DND-41 (cell line): ENCODE results near the gene NFKB1.

Experiments
- ATAC-seq: fragments of 200-7000 bp; cut with Tn5 transposase; 3 replicates; pipeline ENCODE4 v1.9.1; 2021; ENCODE audit warnings: low read depth; ENCODE audit not compliant: insufficient read depth
- DNase-seq: peaks from one replicate; pipeline ENCODE4 v3.0.0-alpha.2; 2020
- H2AFZ ChIP-seq: 2 replicates; pipeline ENCODE4 v1.6.0; 2012; ENCODE audit warnings: low read depth, low read length
- H3K27ac ChIP-seq: 2 replicates; pipeline ENCODE4 v1.5.1; 2012; ENCODE audit warnings: low read length, inconsistent platforms
- H3K27me3 ChIP-seq: fragments of 200-600 bp; sonication (generic); 2 replicates; pipeline ENCODE4 v1.6.0; 2012; ENCODE audit warnings: low read length, mild to moderate bottlenecking, inconsistent platforms; ENCODE audit not compliant: insufficient read depth, poor library complexity
- H3K36me3 ChIP-seq: 2 replicates; pipeline ENCODE4 v1.5.1; 2012; ENCODE audit warnings: low read length, inconsistent platforms; ENCODE audit not compliant: insufficient read depth
- H3K4me1 ChIP-seq: 2 replicates; pipeline ENCODE4 v1.5.1; 2012; ENCODE audit warnings: mild to moderate bottlenecking, low read length; ENCODE audit not compliant: insufficient read depth
- H3K4me2 ChIP-seq: 2 replicates; pipeline ENCODE4 v1.6.0; 2012; ENCODE audit warnings: mild to moderate bottlenecking, moderate library complexity, low read length, inconsistent platforms; ENCODE audit not compliant: insufficient read depth
- H3K4me3 ChIP-seq, 2 experiments: fragments of 200-600 bp in 1 of 2; shearing (Covaris generic) in 1 of 2; 2 replicates each; pipeline ENCODE4 v1.5.1; 2012 to 2016; ENCODE audit warnings: inconsistent platforms in 2 of 2, low read length in 2 of 2, mild to moderate bottlenecking in 2 of 2, low read depth in 1 of 2, moderate library complexity in 1 of 2
- H3K79me2 ChIP-seq: 2 replicates; pipeline ENCODE4 v1.6.0; 2012; ENCODE audit warnings: low read length, inconsistent platforms; ENCODE audit not compliant: insufficient read depth
- H3K9ac ChIP-seq: 2 replicates; pipeline ENCODE4 v1.6.0; 2012; ENCODE audit warnings: low read depth, mild to moderate bottlenecking, inconsistent platforms, low read length, moderate library complexity
- H3K9me3 ChIP-seq: 2 replicates; pipeline ENCODE4 v1.5.1; 2012; ENCODE audit warnings: low read length, moderate library complexity, mild to moderate bottlenecking, inconsistent platforms; ENCODE audit not compliant: insufficient read depth, severe bottlenecking
- H4K20me1 ChIP-seq: 2 replicates; pipeline ENCODE4 v1.6.0; 2012; ENCODE audit warnings: low read length; ENCODE audit not compliant: insufficient read depth
- EZH2 ChIP-seq: IDR thresholded peaks from 3 replicates; pipeline ENCODE4 v1.6.1; 2012; ENCODE audit warnings: borderline replicate concordance, low read depth, mild to moderate bottlenecking, moderate library complexity, low read length, inconsistent platforms; ENCODE audit not compliant: severe bottlenecking
- TF ChIP-seq, protein P1 (sequence below): IDR thresholded peaks from 2 replicates; pipeline ENCODE4 v1.5.1; 2012; ENCODE audit warnings: borderline replicate concordance, low read length, moderate library complexity, mild to moderate bottlenecking; ENCODE audit not compliant: poor library complexity, severe bottlenecking; ENCODE audit errors: extremely low read depth

The NFKB1 gene

GRCh38 chr4:102663073-102663472 is 161.9 kb downstream of the NFKB1 start:
- Histone ChIP-seq H3K9ac (no peak overlapping the region), H3K4me2 (no peak overlapping the region), H3K36me3 (no peaks in the 10 kb centered on the region), H4K20me1 (no peaks in the 10 kb centered on the region), H3K4me3 (no peak overlapping the region), H3K27ac (no peak overlapping the region), H3K4me1 (peaks cover 6% of the 10 kb centered on the region), H3K27me3 (no peaks in the 10 kb centered on the region), H2AFZ (no peak overlapping the region), H3K9me3 (no peaks in the 10 kb centered on the region), H3K79me2 (no peaks in the 10 kb centered on the region)
- DNase-seq (peak; percentile 7), ATAC-seq (peak; percentile 72; the same call in 2 of the 3 replicates)
- TF ChIP-seq, protein P1, sequence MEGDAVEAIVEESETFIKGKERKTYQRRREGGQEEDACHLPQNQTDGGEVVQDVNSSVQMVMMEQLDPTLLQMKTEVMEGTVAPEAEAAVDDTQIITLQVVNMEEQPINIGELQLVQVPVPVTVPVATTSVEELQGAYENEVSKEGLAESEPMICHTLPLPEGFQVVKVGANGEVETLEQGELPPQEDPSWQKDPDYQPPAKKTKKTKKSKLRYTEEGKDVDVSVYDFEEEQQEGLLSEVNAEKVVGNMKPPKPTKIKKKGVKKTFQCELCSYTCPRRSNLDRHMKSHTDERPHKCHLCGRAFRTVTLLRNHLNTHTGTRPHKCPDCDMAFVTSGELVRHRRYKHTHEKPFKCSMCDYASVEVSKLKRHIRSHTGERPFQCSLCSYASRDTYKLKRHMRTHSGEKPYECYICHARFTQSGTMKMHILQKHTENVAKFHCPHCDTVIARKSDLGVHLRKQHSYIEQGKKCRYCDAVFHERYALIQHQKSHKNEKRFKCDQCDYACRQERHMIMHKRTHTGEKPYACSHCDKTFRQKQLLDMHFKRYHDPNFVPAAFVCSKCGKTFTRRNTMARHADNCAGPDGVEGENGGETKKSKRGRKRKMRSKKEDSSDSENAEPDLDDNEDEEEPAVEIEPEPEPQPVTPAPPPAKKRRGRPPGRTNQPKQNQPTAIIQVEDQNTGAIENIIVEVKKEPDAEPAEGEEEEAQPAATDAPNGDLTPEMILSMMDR: no peak
- TF ChIP-seq EZH2: no peak

DNA sequence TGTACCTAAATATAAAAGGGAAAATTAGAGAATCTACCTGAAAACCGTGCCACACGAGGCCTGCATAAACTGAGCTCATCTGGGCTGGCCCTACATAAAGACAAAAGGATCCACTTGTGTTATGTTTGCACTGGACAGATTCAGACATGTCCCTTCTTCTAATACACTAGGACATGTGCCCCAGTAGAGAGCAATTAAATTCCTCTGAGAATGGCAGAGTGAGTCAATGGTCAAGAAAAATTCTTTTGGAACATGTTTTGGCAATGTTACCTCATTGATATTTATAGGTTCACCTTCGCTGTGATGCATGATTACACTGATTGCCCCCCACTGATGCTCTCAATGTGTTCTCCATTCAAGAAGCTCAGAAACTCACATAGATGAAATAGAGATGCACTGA is 164.4 kb downstream of the NFKB1 start:
- H3K4me3 ChIP-seq: no peak overlapping the region
- TF ChIP-seq, protein P1: no peak
- TF ChIP-seq EZH2: no peak
- no peaks in the 10 kb centered on the region for H3K27me3 ChIP-seq
- H3K36me3 ChIP-seq: no peaks in the 10 kb centered on the region; the same call in 1 of the 2 replicates
- H3K9me3 ChIP-seq: no peaks in the 10 kb centered on the region
- no peak for DNase-seq
- peaks cover 6% of the 10 kb centered on the region for H3K4me1 ChIP-seq
- ATAC-seq: no peak
- no peaks in the 10 kb centered on the region for H4K20me1 ChIP-seq
- no peak overlapping the region for H3K9ac ChIP-seq
- no peak overlapping the region for H2AFZ ChIP-seq
- H3K4me2 ChIP-seq: no peak overlapping the region
- H3K79me2 ChIP-seq: no peaks in the 10 kb centered on the region
- no peak overlapping the region for H3K27ac ChIP-seq
